Measurements from ENCODE around the gene GFER. TPM values are rescaled to one million over a fixed set of nuclear protein-coding genes. Genes with fewer than 3 reads are reported as not detected.

The GFER gene
- total RNA-seq, 2 experiments from 2014 or later: 39.1 to 43.3 TPM

Other genes with a start within 250 kb of the GFER start
- 10 to 100 TPM; 27.0 to 30.0 TPM for gene NME3, start 212.7 kb upstream of the GFER start, total RNA-seq
- 10 to 100 TPM; 20.3 TPM for gene EME2, start 211.4 kb upstream of the GFER start, total RNA-seq
- 100 to 1,000 TPM; 197 to 199 TPM for gene MRPS34, start 211.1 kb upstream of the GFER start, total RNA-seq
- gene SPSB3, start 201.6 kb upstream of the GFER start, total RNA-seq: 10 to 100 TPM; 21.4 to 22.1 TPM
- gene NUBP2, start 201.2 kb upstream of the GFER start, total RNA-seq: 10 to 100 TPM; 72.7 to 80.2 TPM
- gene IGFALS, start 190.5 kb upstream of the GFER start, total RNA-seq: not detected
- 10 to 100 TPM; 34.4 to 35.8 TPM for gene HAGH, start 157.4 kb upstream of the GFER start, total RNA-seq
- gene FAHD1, start 157.0 kb upstream of the GFER start, total RNA-seq: 10 to 100 TPM; 18.7 to 20.7 TPM
- not detected for gene MEIOB, start 112.0 kb upstream of the GFER start, total RNA-seq
- gene HS3ST6, start 65.8 kb upstream of the GFER start, total RNA-seq: not detected
- 10 to 100 TPM; 23.5 to 24.7 TPM for gene MSRB1, start 41.0 kb upstream of the GFER start, total RNA-seq
- gene RPL3L, start 29.5 kb upstream of the GFER start, total RNA-seq: under 1 TPM in 1 of 2 experiments, not detected in 1; 0.36 TPM
- 100 to 1,000 TPM; 153 to 155 TPM for gene NDUFB10, start 24.7 kb upstream of the GFER start, total RNA-seq
- 1,000 to 10,000 TPM; 4,851 to 4,954 TPM for gene RPS2, start 19.4 kb upstream of the GFER start, total RNA-seq
- not detected for gene RNF151, start 17.3 kb upstream of the GFER start, total RNA-seq
- gene TBL3, start 12.1 kb upstream of the GFER start, total RNA-seq: 10 to 100 TPM; 73.5 to 74.8 TPM
- under 1 TPM; 0.23 to 0.36 TPM for gene NOXO1, start 2.7 kb upstream of the GFER start, total RNA-seq
- 1 to 10 TPM; 4.6 to 4.7 TPM for gene SYNGR3, start 5.8 kb downstream of the GFER start, total RNA-seq
- 10 to 100 TPM; 94.2 to 95.6 TPM for gene ZNF598, start 25.6 kb downstream of the GFER start, total RNA-seq
- 10 to 100 TPM; 15.8 to 18.1 TPM for gene NPW, start 35.6 kb downstream of the GFER start, total RNA-seq
- 1 to 10 TPM; 4.0 to 5.2 TPM for gene NHERF2, start 42.7 kb downstream of the GFER start, total RNA-seq
- gene NTHL1, start 63.6 kb downstream of the GFER start, total RNA-seq: 10 to 100 TPM; 34.5 to 34.8 TPM
- 10 to 100 TPM; 80.2 to 84.5 TPM for gene TSC2, start 63.8 kb downstream of the GFER start, total RNA-seq
- 10 to 100 TPM; 65.3 to 70.7 TPM for gene PKD1, start 151.7 kb downstream of the GFER start, total RNA-seq
- gene RAB26, start 164.4 kb downstream of the GFER start, total RNA-seq: under 1 TPM in 1 of 2 experiments, not detected in 1; 0.42 TPM
- gene TRAF7, start 171.6 kb downstream of the GFER start, total RNA-seq: 100 to 1,000 TPM; 102 to 109 TPM
- under 1 TPM; 0.23 to 0.70 TPM for gene CASKIN1, start 212.4 kb downstream of the GFER start, total RNA-seq
- 10 to 100 TPM; 81.8 to 83.2 TPM for gene MLST8, start 221.3 kb downstream of the GFER start, total RNA-seq
- 10 to 100 TPM; 12.6 to 13.3 TPM for gene BRICD5, start 226.7 kb downstream of the GFER start, total RNA-seq
- gene PGP, start 230.6 kb downstream of the GFER start, total RNA-seq: 10 to 100 TPM; 31.6 to 32.6 TPM
- gene E4F1, start 239.4 kb downstream of the GFER start, total RNA-seq: 10 to 100 TPM; 25.6 to 29.4 TPM

All from activated CD8-positive, alpha-beta memory T cell treated with anti-CD3 and anti-CD28 coated beads for 36 hours (primary cell).